ENCODE data around the gene ZNF735. TPM values are rescaled to one million over a fixed set of nuclear protein-coding genes. Genes with fewer than 3 reads are reported as not detected.
"Not testable (repeated sequence)": the region's sequence is repeated elsewhere in the genome, so short reads cannot be mapped to it uniquely, and the experiment has no call there.

Gene ZNF735
- total and polyA plus RNA-seq, 3 donors from 2014 or later, result 0.19 to 0.31 TPM; not detected in 1

- Histone ChIP-seq H3K9me3 (no peaks in the 10 kb centered on the region), H3K27me3 (no peaks in the 10 kb centered on the region), H3K4me1 (no peaks in the 10 kb centered on the region), H3K36me3 (ENCODE audit: low read depth, missing control alignments) (no peaks in the 10 kb centered on the region), H3K4me3 (no peak overlapping the region), H3K27ac (no peak overlapping the region)
- TF ChIP-seq POLR2A (IDR thresholded peaks at IDR 0.05) (no peak), CTCF (IDR thresholded peaks at IDR 0.05) (no peak)
- no peak for DNase-seq
- intact Hi-C loops (cut with DNase I; ENCODE audit: low total_unique reads), result no loop called here
- 56% methylated on average over 2 of the region's 2 CpGs; no CpG with 5 or more reads in 1 of the 2 donors for WGBS, 2 donors
These were observed 16.4 kb downstream of the ZNF735 start for GRCh38 chr7:64223366-64223765.

GRCh38 chr7:64228174-64228573 is 21.2 kb downstream of the ZNF735 start, which contains the start of gene ZNF679:
Gene ZNF679, plus strand, starts transcription at chr7:64228474. Its CDS starts 20,644 bp downstream, at chr7:64249118.
- intact Hi-C loops (cut with DNase I; ENCODE audit: low total_unique reads), result not testable (repeated sequence)

GRCh38 chr7:64266341-64266919 is 59.4 kb downstream of the ZNF735 start:
- 71 to 100% methylated on average over 1 of the region's 1 CpG for WGBS, 2 donors
- intact Hi-C loops (cut with DNase I; ENCODE audit: low total_unique reads), result no loop called here
- H3K4me3 ChIP-seq, result no peak overlapping the region
- H3K27me3 ChIP-seq, result no peaks in the 10 kb centered on the region
- DNase-seq, result no peak
- H3K36me3 ChIP-seq (ENCODE audit: low read depth, missing control alignments), result no peaks in the 10 kb centered on the region
- H3K27ac ChIP-seq, result no peak overlapping the region
- H3K9me3 ChIP-seq, result no peaks in the 10 kb centered on the region
- TF ChIP-seq POLR2A (IDR thresholded peaks at IDR 0.05) (no peak), CTCF (IDR thresholded peaks at IDR 0.05) (no peak)
- no peaks in the 10 kb centered on the region for H3K4me1 ChIP-seq

More at GRCh38 chr7:64228174-64228573, 21.2 kb downstream of the ZNF735 start, which contains the start of gene ZNF679:
- not testable (repeated sequence) for DNase-seq; H3K4me3 ChIP-seq; H3K27me3 ChIP-seq; H3K4me1 ChIP-seq; H3K27ac ChIP-seq; H3K36me3 ChIP-seq (ENCODE audit: low read depth, missing control alignments); H3K9me3 ChIP-seq
- 87 to 100% methylated on average over 1 of the region's 1 CpG for WGBS, 2 donors

Other genes with a start within 250 kb of the ZNF735 start
- gene ZNF722, start 208.4 kb upstream of the ZNF735 start, total RNA-seq, result 1 to 10 TPM; 2.6 to 3.5 TPM
- 1.2 TPM for gene ZNF722, start 208.4 kb upstream of the ZNF735 start, polyA plus RNA-seq (ENCODE audit: insufficient read depth, low read depth, low replicate concordance)
- 10 to 100 TPM; 12.1 to 12.4 TPM for gene ZNF727, start 161.8 kb upstream of the ZNF735 start, total RNA-seq
- 3.4 TPM for gene ZNF727, start 161.8 kb upstream of the ZNF735 start, polyA plus RNA-seq (ENCODE audit: insufficient read depth, low read depth, low replicate concordance)
- gene ZNF679, start 21.3 kb downstream of the ZNF735 start, total RNA-seq, result 1 to 10 TPM; 1.3 to 2.6 TPM
- 0.99 TPM for gene ZNF679, start 21.3 kb downstream of the ZNF735 start, polyA plus RNA-seq (ENCODE audit: insufficient read depth, low read depth, low replicate concordance)
- 10 to 100 TPM; 40.0 to 56.3 TPM for gene ZNF736, start 106.8 kb downstream of the ZNF735 start, total RNA-seq
- 28.8 TPM for gene ZNF736, start 106.8 kb downstream of the ZNF735 start, polyA plus RNA-seq (ENCODE audit: insufficient read depth, low read depth, low replicate concordance)